H1 (cell line): ENCODE measurements around the gene FAM184B. TPM values are rescaled to one million over a fixed set of nuclear protein-coding genes. Genes with fewer than 3 reads are reported as not detected.

Experiments used
- CTCF ChIA-PET: fragments of 300-600 bp; sonication (Branson Sonifier 250); formaldehyde crosslinking; loops from one replicate; lab custom pipeline; 2021; ENCODE audit not compliant: partially characterized antibody; lab: Charles Lee
- POLR2A ChIA-PET: fragments of 300-600 bp; sonication (Branson Sonifier 250); formaldehyde crosslinking; loops from one replicate; lab custom pipeline; 2021; ENCODE audit warnings: inconsistent platforms; ENCODE audit not compliant: partially characterized antibody; lab: Charles Lee
- DNase-seq, 2 experiments: peaks; one replicate each; pipeline versions ENCODE4 v3.0.0 to v3.0.0-alpha.2; 2010 to 2022; ENCODE audit warnings: low spot score in 2 of 2, low read depth in 1 of 2, mixed read lengths in 1 of 2
- FAIRE-seq: peaks from 2 replicates; lab custom pipeline; 2011; peaks lifted over from hg19 to GRCh38; lab: Jason Lieb, UNC
- H2AFZ ChIP-seq: 2 replicates; pipeline ENCODE4 v1.8.1; 2012; ENCODE audit warnings: low read length, inconsistent platforms
- H2AK5ac ChIP-seq: 2 replicates; pipeline ENCODE4 v1.6.1; 2013; ENCODE audit warnings: low read depth, low read length
- H2BK120ac ChIP-seq: replicated peaks from 2 replicates; pipeline ENCODE3; 2013; ENCODE audit warnings: low read depth, low read length, inconsistent platforms
- H2BK12ac ChIP-seq: 2 replicates; pipeline ENCODE4 v1.6.1; 2013; ENCODE audit warnings: low read depth, low read length
- H2BK15ac ChIP-seq: 2 replicates; pipeline ENCODE4 v1.6.1; 2013; ENCODE audit warnings: low read length
- H2BK20ac ChIP-seq: 2 replicates; pipeline ENCODE4 v1.6.1; 2013; ENCODE audit warnings: low read length
- H2BK5ac ChIP-seq: 2 replicates; pipeline ENCODE4 v1.6.1; 2013; ENCODE audit warnings: low read depth, low read length
- H3K14ac ChIP-seq: 2 replicates; pipeline ENCODE4 v1.6.1; 2013; ENCODE audit warnings: inconsistent platforms; ENCODE audit not compliant: insufficient read length
- H3K18ac ChIP-seq: 2 replicates; pipeline ENCODE4 v1.6.1; 2013; ENCODE audit warnings: low read length; ENCODE audit errors: extremely low read depth
- H3K23ac ChIP-seq: 2 replicates; pipeline ENCODE4 v1.6.1; 2013; ENCODE audit warnings: inconsistent platforms; ENCODE audit not compliant: insufficient read length
- H3K23me2 ChIP-seq: 2 replicates; pipeline ENCODE4 v1.6.1; 2013; ENCODE audit warnings: low read depth, low read length
- H3K27ac ChIP-seq: 2 replicates; pipeline ENCODE4 v1.6.1; 2011; ENCODE audit warnings: low read depth, low read length, inconsistent platforms
- H3K27me3 ChIP-seq, 4 experiments: replicated peaks in 1 of 4; 1 replicate in 1 of 4; 2 replicates in 3 of 4; pipeline versions ENCODE4 v1.6.1 to v1.8.1; 2011 to 2013; ENCODE audit warnings: low read length in 3 of 4, mild to moderate bottlenecking in 3 of 4, inconsistent platforms in 2 of 4, mixed read lengths in 2 of 4, moderate library complexity in 1 of 4; ENCODE audit not compliant: control insufficient read depth in 3 of 4, insufficient read depth in 3 of 4; ENCODE audit errors: extremely low read depth in 1 of 4
- H3K36me3 ChIP-seq, 4 experiments: 2 replicates each; pipeline versions ENCODE4 v1.6.1 to v1.8.1; 2011 to 2013; ENCODE audit warnings: mild to moderate bottlenecking in 4 of 4, low read length in 3 of 4, moderate library complexity in 2 of 4, control low read depth in 1 of 4, inconsistent platforms in 1 of 4; ENCODE audit not compliant: insufficient read depth in 4 of 4, control insufficient read depth in 2 of 4
- H3K4ac ChIP-seq: replicated peaks from 2 replicates; pipeline ENCODE3; 2013; ENCODE audit warnings: low read length, low read depth, mixed read lengths, inconsistent platforms; ENCODE audit not compliant: insufficient read length
- H3K4me1 ChIP-seq, 4 experiments: replicated peaks in 1 of 4; 1 replicate in 1 of 4; 2 replicates in 3 of 4; pipeline versions ENCODE4 v1.6.1 to v1.8.1; 2011 to 2013; ENCODE audit warnings: low read length in 3 of 4, inconsistent platforms in 2 of 4, mixed read lengths in 1 of 4; ENCODE audit not compliant: insufficient read depth in 4 of 4, control insufficient read depth in 3 of 4
- H3K4me2 ChIP-seq, 2 experiments: 2 replicates each; pipeline versions ENCODE4 v1.6.1 to v1.8.1; 2011 to 2013; ENCODE audit warnings: low read depth in 2 of 2, low read length in 2 of 2, control low read depth in 1 of 2, inconsistent platforms in 1 of 2, mild to moderate bottlenecking in 1 of 2; ENCODE audit not compliant: insufficient read depth in 1 of 2
- H3K4me3 ChIP-seq, 4 experiments: fragments of 200-600, 300-600 bp in 1 of 4; sonication (generic), shearing (Covaris generic), sonication (Bioruptor Twin) in 1 of 4; 2 replicates each; pipeline versions ENCODE4 v1.5.1 to v1.8.1; 2011 to 2016; ENCODE audit warnings: low read length in 4 of 4, low read depth in 3 of 4, control low read depth in 2 of 4, inconsistent platforms in 2 of 4, mild to moderate bottlenecking in 2 of 4, mixed read lengths in 1 of 4, moderate library complexity in 1 of 4; ENCODE audit not compliant: insufficient read depth in 2 of 4; ENCODE audit errors: extremely low read depth in 1 of 4
- H3K56ac ChIP-seq: replicated peaks from 2 replicates; pipeline ENCODE3; 2013; ENCODE audit warnings: low read depth, mild to moderate bottlenecking, mixed read lengths, low read length, inconsistent platforms; ENCODE audit not compliant: insufficient read length
- H3K79me1 ChIP-seq: 2 replicates; pipeline ENCODE4 v1.6.1; 2013; ENCODE audit warnings: low read depth, low read length, control low read depth
- H3K79me2 ChIP-seq, 2 experiments: 2 replicates each; pipeline versions ENCODE4 v1.6.1 to v1.8.1; 2012 to 2013; ENCODE audit warnings: low read length in 2 of 2, mild to moderate bottlenecking in 2 of 2, inconsistent platforms in 1 of 2; ENCODE audit not compliant: insufficient read depth in 2 of 2, control insufficient read depth in 1 of 2
- H3K9ac ChIP-seq, 4 experiments: replicated peaks in 1 of 4; 1 replicate in 1 of 4; 2 replicates in 3 of 4; pipeline versions ENCODE4 v1.6.1 to v1.8.1; 2011 to 2013; ENCODE audit warnings: low read depth in 3 of 4, low read length in 3 of 4, control low read depth in 2 of 4, mild to moderate bottlenecking in 2 of 4, moderate library complexity in 2 of 4, inconsistent platforms in 1 of 4; ENCODE audit errors: extremely low read depth in 1 of 4
- H3K9me3 ChIP-seq, 2 experiments: 2 replicates each; pipeline versions ENCODE4 v1.6.1 to v1.8.1; 2012 to 2013; ENCODE audit warnings: mild to moderate bottlenecking in 2 of 2, moderate library complexity in 2 of 2, control low read depth in 1 of 2, inconsistent platforms in 1 of 2, low read depth in 1 of 2, low read length in 1 of 2, mixed read lengths in 1 of 2; ENCODE audit not compliant: insufficient read depth in 2 of 2
- H4K20me1 ChIP-seq, 2 experiments: replicated peaks in 1 of 2; 2 replicates each; pipeline versions ENCODE3 to v1.8.1; 2011 to 2013; ENCODE audit warnings: inconsistent platforms in 2 of 2, low read length in 2 of 2, mild to moderate bottlenecking in 1 of 2; ENCODE audit not compliant: insufficient read depth in 2 of 2, control insufficient read depth in 1 of 2
- H4K5ac ChIP-seq: 2 replicates; pipeline ENCODE4 v1.6.1; 2013; ENCODE audit warnings: low read length, low read depth, mixed read lengths, inconsistent platforms; ENCODE audit not compliant: insufficient read length
- H4K8ac ChIP-seq: 2 replicates; pipeline ENCODE4 v1.8.0; 2013; ENCODE audit warnings: mild to moderate bottlenecking, moderate library complexity, low read length, inconsistent platforms; ENCODE audit not compliant: insufficient read depth; ENCODE audit errors: extremely low read depth
- H4K91ac ChIP-seq: replicated peaks from 2 replicates; pipeline ENCODE3; 2013; ENCODE audit warnings: low read length, mixed read lengths, inconsistent platforms; ENCODE audit not compliant: insufficient read length
- BACH1 ChIP-seq: IDR thresholded peaks from 2 replicates; pipeline ENCODE4 v1.6.1; 2012; ENCODE audit warnings: low read length, improper control_type of control experiment
- JUN ChIP-seq: IDR thresholded peaks from 2 replicates; pipeline ENCODE4 v1.6.1; 2011; ENCODE audit warnings: low read depth, mild to moderate bottlenecking, improper control_type of control experiment, low read length
- NANOG ChIP-seq: IDR thresholded peaks from 2 replicates; pipeline ENCODE4 v1.6.1; 2011; ENCODE audit warnings: low read length, low read depth, mild to moderate bottlenecking, inconsistent platforms; ENCODE audit not compliant: insufficient read depth, poor library complexity, severe bottlenecking
- POU5F1 ChIP-seq: IDR thresholded peaks from 2 replicates; pipeline ENCODE4 v1.6.1; 2011; ENCODE audit warnings: low read depth, mild to moderate bottlenecking, low read length, moderate library complexity
- RFX5 ChIP-seq: IDR thresholded peaks from 2 replicates; pipeline ENCODE4 v1.6.1; 2011; ENCODE audit warnings: low read depth, low read length, improper control_type of control experiment, borderline replicate concordance
- SIRT6 ChIP-seq: IDR thresholded peaks from one replicate; pipeline ENCODE4 v1.7.1; 2012; ENCODE audit warnings: low read length, inconsistent platforms
- SP1 ChIP-seq: IDR thresholded peaks from 2 replicates; pipeline ENCODE4 v1.6.1; 2011; ENCODE audit warnings: low read depth, low read length
- SP4 ChIP-seq: IDR thresholded peaks from 2 replicates; pipeline ENCODE4 v1.6.1; 2012; ENCODE audit warnings: low read length, inconsistent platforms
- TEAD4 ChIP-seq: IDR thresholded peaks from 2 replicates; pipeline ENCODE4 v1.6.1; 2012; ENCODE audit warnings: low read depth, low read length, inconsistent platforms, mixed read lengths
- WGBS, 2 experiments: shearing (Covaris generic) in 1 of 2; methylation state at CpG; one replicate each; pipeline versions ENCODE4 v1.1.6 to v1.1.7; 2013 to 2015; ENCODE audit warnings: low lambda C conversion rate in 2 of 2, mixed read lengths in 2 of 2, inconsistent platforms in 1 of 2, low coverage in 1 of 2, missing lambda C conversion rate in 1 of 2; ENCODE audit not compliant: insufficient replicate concordance in 2 of 2, insufficient coverage in 1 of 2, insufficient read length in 1 of 2; ENCODE audit errors: extremely low coverage in 1 of 2, missing lambda C conversion rate in 1 of 2; 5-methylcytosine and 5-hydroxymethylcytosine counted together
- polyA plus RNA-seq, 7 experiments: library from polyadenylated mRNA; depleted of rRNA in 3 of 7; stranded (reverse) in 5 of 7; unstranded in 2 of 7; fragments of >200 nt in 5 of 7; fragments of 200-250 nt in 2 of 7; gene quantifications; 1 replicate in 5 of 7; 2 replicates in 1 of 7; 4 replicates in 1 of 7; pipeline versions ENCODE4 v1.2.1 to v1.2.3, GENCODE V29; 2011 to 2013; ENCODE audit warnings: missing spikeins in 2 of 7, mixed read lengths in 2 of 7
- total RNA-seq: library from RNA; stranded (reverse); fragmentation: NEBNext Ultra II Directional; extraction: Animal tissue kit (Norgen Biotek cat#: 25700); gene quantifications from 2 replicates; pipeline ENCODE4 v1.2.1, GENCODE V29; 2021
- TF ChIP-seq, protein P1 (sequence below): IDR thresholded peaks from 2 replicates; pipeline ENCODE4 v1.6.1; 2012; ENCODE audit warnings: low read length, inconsistent platforms
- TF ChIP-seq, protein P2 (sequence below), 3 experiments: IDR thresholded peaks; 1 replicate in 2 of 3; 2 replicates in 1 of 3; pipeline versions ENCODE4 v1.5.1 to v1.6.1; 2011; ENCODE audit warnings: low read length in 3 of 3, mild to moderate bottlenecking in 3 of 3, inconsistent platforms in 2 of 3, low read depth in 1 of 3, moderate library complexity in 1 of 3; ENCODE audit not compliant: insufficient read depth in 1 of 3; ENCODE audit errors: control extremely low read depth in 1 of 3

Gene FAM184B
- total and polyA plus RNA-seq, 2 of the 8 experiments (the other 6 are each of a cell fraction or from before 2014, with no cell fraction given): 0.05 to 0.39 TPM

DNA sequence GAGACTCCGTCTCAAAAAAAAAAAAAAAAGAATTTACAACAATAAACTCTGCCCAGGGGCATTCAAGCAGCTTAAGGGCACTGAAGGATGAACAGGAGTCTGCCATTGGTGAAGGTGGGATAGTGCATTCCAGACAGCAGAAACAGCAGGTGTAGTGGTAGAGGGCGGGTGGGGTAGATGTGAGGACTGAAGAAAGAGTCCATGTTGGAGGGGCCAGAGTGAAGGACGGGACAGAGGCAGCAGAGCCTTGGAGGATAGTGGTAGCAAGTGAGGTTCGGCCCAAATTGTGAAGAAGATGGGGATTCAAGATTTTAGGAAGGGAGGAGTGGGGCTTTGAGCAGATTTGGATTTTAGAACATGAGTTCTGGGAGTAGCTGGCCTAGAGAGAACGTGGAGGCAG is 91.3 kb downstream of the FAM184B start:
- H3K18ac ChIP-seq: no peak overlapping the region
- H2BK12ac ChIP-seq: no peak overlapping the region
- no peak overlapping the region for H2BK120ac ChIP-seq
- ChIA-PET CTCF (no interaction called here), POLR2A (interaction anchor here (0.7 kb wide), 1 partner anchor 1217 kb away, joined by 3 read pairs; no protein-coding TSS in a partner anchor)
- no peak overlapping the region for H2BK20ac ChIP-seq
- H3K23me2 ChIP-seq: no peaks in the 10 kb centered on the region
- H3K4ac ChIP-seq: no peak overlapping the region
- no peak for DNase-seq
- no peak for FAIRE-seq
- no peaks in the 10 kb centered on the region for H3K79me2 ChIP-seq
- H2AFZ ChIP-seq: no peak overlapping the region
- no peak overlapping the region for H3K4me3 ChIP-seq
- no peaks in the 10 kb centered on the region for H3K4me1 ChIP-seq
- H2AK5ac ChIP-seq: no peak overlapping the region
- no peak overlapping the region for H3K9ac ChIP-seq
- H4K91ac ChIP-seq: no peak overlapping the region
- 93% methylated on average over 5 of the region's 5 CpGs; no CpG with 5 or more reads in 1 of the 2 experiments for WGBS, 2 experiments
- no peaks in the 10 kb centered on the region for H3K79me1 ChIP-seq
- no peaks in the 10 kb centered on the region for H3K27me3 ChIP-seq
- H4K8ac ChIP-seq: no peak overlapping the region
- no peaks in the 10 kb centered on the region for H4K20me1 ChIP-seq
- H3K23ac ChIP-seq: no peak overlapping the region
- no peak overlapping the region for H3K56ac ChIP-seq
- H2BK15ac ChIP-seq: no peak overlapping the region
- H3K14ac ChIP-seq: no peak overlapping the region
- no peak overlapping the region for H4K5ac ChIP-seq
- H3K36me3 ChIP-seq: no peaks in the 10 kb centered on the region
- H3K4me2 ChIP-seq: no peak overlapping the region
- H3K9me3 ChIP-seq: no peaks in the 10 kb centered on the region
- no peak overlapping the region for H2BK5ac ChIP-seq
- H3K27ac ChIP-seq: no peak overlapping the region
- TF ChIP-seq SIRT6: no peak
- TF ChIP-seq JUN: no peak
- no peak for TF ChIP-seq RFX5
- TF ChIP-seq, protein P1, sequence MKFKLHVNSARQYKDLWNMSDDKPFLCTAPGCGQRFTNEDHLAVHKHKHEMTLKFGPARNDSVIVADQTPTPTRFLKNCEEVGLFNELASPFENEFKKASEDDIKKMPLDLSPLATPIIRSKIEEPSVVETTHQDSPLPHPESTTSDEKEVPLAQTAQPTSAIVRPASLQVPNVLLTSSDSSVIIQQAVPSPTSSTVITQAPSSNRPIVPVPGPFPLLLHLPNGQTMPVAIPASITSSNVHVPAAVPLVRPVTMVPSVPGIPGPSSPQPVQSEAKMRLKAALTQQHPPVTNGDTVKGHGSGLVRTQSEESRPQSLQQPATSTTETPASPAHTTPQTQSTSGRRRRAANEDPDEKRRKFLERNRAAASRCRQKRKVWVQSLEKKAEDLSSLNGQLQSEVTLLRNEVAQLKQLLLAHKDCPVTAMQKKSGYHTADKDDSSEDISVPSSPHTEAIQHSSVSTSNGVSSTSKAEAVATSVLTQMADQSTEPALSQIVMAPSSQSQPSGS: no peak
- TF ChIP-seq, protein P2, sequence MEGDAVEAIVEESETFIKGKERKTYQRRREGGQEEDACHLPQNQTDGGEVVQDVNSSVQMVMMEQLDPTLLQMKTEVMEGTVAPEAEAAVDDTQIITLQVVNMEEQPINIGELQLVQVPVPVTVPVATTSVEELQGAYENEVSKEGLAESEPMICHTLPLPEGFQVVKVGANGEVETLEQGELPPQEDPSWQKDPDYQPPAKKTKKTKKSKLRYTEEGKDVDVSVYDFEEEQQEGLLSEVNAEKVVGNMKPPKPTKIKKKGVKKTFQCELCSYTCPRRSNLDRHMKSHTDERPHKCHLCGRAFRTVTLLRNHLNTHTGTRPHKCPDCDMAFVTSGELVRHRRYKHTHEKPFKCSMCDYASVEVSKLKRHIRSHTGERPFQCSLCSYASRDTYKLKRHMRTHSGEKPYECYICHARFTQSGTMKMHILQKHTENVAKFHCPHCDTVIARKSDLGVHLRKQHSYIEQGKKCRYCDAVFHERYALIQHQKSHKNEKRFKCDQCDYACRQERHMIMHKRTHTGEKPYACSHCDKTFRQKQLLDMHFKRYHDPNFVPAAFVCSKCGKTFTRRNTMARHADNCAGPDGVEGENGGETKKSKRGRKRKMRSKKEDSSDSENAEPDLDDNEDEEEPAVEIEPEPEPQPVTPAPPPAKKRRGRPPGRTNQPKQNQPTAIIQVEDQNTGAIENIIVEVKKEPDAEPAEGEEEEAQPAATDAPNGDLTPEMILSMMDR (IDR thresholded peaks at IDR 0.05; ENCODE audit: control extremely low read depth in 1 of 3, insufficient read depth in 1 of 3, low read depth in 1 of 3, low read length in 3 of 3): no peak
- TF ChIP-seq SP1: no peak
- TF ChIP-seq TEAD4: no peak
- TF ChIP-seq POU5F1: no peak
- TF ChIP-seq NANOG: no peak
- TF ChIP-seq BACH1: no peak
- no peak for TF ChIP-seq SP4
